HG03575 (cell line): Measurements from ENCODE around the gene ILRUN.
"Not testable (repeated sequence)": the region's sequence is repeated elsewhere in the genome, so short reads cannot be mapped to it uniquely, and the experiment has no call there.

Source experiments
- ATAC-seq: cut with Tn5 transposase; IDR thresholded peaks from one replicate; pipeline ENCODE4 v1.9.1; 2021; ENCODE audit not compliant: unreplicated experiment, insufficient number of reproducible peaks, low FRiP score; ENCODE audit errors: extremely low read depth

ILRUN gene

GRCh38 chr6:34650823-34651222 lies 45.7 kb downstream of the ILRUN start:
- ATAC-seq: no peak

- not testable (repeated sequence) for ATAC-seq
These were observed 46.3 kb downstream of the ILRUN start for GRCh38 chr6:34650232-34650631.

- ATAC-seq: no peak
These were observed 47.8 kb downstream of the ILRUN start for GRCh38 chr6:34648806-34649205.
